OCI-LY1 (cell line): ENCODE results near the gene PDE4D.

Experiments used
- EZH2 ChIP-seq: fragments of 200-600 bp; sonication (generic), shearing (Covaris generic); IDR thresholded peaks from 2 replicates; pipeline ENCODE4 v1.8.0; 2017; ENCODE audit warnings: borderline replicate concordance, mixed run types, mild to moderate bottlenecking, antibody characterized with exemption, low read length, moderate library complexity, mixed read lengths
- TF ChIP-seq, protein P1 (sequence below): fragments of 200-600 bp; sonication (generic), shearing (Covaris generic); IDR thresholded peaks from 2 replicates; pipeline ENCODE4 v1.5.1; 2017; ENCODE audit warnings: mild to moderate bottlenecking, antibody characterized with exemption, low read length, moderate library complexity, mixed read lengths

- TF ChIP-seq, protein P1, sequence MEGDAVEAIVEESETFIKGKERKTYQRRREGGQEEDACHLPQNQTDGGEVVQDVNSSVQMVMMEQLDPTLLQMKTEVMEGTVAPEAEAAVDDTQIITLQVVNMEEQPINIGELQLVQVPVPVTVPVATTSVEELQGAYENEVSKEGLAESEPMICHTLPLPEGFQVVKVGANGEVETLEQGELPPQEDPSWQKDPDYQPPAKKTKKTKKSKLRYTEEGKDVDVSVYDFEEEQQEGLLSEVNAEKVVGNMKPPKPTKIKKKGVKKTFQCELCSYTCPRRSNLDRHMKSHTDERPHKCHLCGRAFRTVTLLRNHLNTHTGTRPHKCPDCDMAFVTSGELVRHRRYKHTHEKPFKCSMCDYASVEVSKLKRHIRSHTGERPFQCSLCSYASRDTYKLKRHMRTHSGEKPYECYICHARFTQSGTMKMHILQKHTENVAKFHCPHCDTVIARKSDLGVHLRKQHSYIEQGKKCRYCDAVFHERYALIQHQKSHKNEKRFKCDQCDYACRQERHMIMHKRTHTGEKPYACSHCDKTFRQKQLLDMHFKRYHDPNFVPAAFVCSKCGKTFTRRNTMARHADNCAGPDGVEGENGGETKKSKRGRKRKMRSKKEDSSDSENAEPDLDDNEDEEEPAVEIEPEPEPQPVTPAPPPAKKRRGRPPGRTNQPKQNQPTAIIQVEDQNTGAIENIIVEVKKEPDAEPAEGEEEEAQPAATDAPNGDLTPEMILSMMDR: no peak
- no peak for TF ChIP-seq EZH2
Observed at GRCh38 chr5:59019078-59019477, 874.4 kb downstream of the PDE4D start.
